ENCODE data around the gene CUEDC1. TPM values are rescaled to one million over a fixed set of nuclear protein-coding genes. Genes with fewer than 3 reads are reported as not detected.

The CUEDC1 gene
- total and polyA plus RNA-seq, 2 of the 13 experiments (the other 11 are each of a cell fraction or from before 2014, with no cell fraction given): 7.4 to 12.9 TPM

GRCh38 chr17:57879437-57880085 is 75.7 kb downstream of the CUEDC1 start (continued):
- TF ChIP-seq AHDC1 (CRISPR knock-in tag; IDR thresholded peaks at IDR 0.05; ENCODE audit: borderline replicate concordance) (0 out of 2 replicates have a peak, but pooled peaks have one; percentile 15), RBAK (CRISPR knock-in tag; IDR thresholded peaks at IDR 0.05) (no peak), MXD4 (CRISPR knock-in tag; IDR thresholded peaks at IDR 0.05) (0 out of 2 replicates have a peak, but pooled peaks have one; percentile 54), TGIF2 (CRISPR knock-in tag; IDR thresholded peaks at IDR 0.05) (peak; percentile 95), KDM5B (CRISPR knock-in tag; IDR thresholded peaks at IDR 0.05; ENCODE audit: borderline replicate concordance) (peak; percentile 54; the same call in 1 of the 2 replicates), NRL (CRISPR knock-in tag; IDR thresholded peaks at IDR 0.05; ENCODE audit: borderline replicate concordance) (no peak), ZNF557 (CRISPR knock-in tag; IDR thresholded peaks at IDR 0.05) (no peak), NR2F1 (CRISPR knock-in tag; IDR thresholded peaks at IDR 0.05) (peak; percentile 68 to 77; a peak in 3 of 4 replicates), CREB1 (IDR thresholded peaks at IDR 0.05) (no peak), CREB1 (CRISPR knock-in tag; IDR thresholded peaks at IDR 0.05) (peak; percentile 65), REPIN1 (CRISPR knock-in tag; IDR thresholded peaks at IDR 0.05; ENCODE audit: borderline replicate concordance, low read depth) (no peak), ARID5B (CRISPR knock-in tag; IDR thresholded peaks at IDR 0.05) (peak; percentile 63; the same call in 1 of the 2 replicates), ZNF136 (CRISPR knock-in tag; IDR thresholded peaks at IDR 0.05; ENCODE audit: low read depth) (peak; percentile 42), ZNF3 (CRISPR knock-in tag; IDR thresholded peaks at IDR 0.05) (no peak), SIX1 (CRISPR knock-in tag; IDR thresholded peaks at IDR 0.05; ENCODE audit: borderline replicate concordance) (peak; percentile 21; the same call in 1 of the 2 replicates)
- TF ChIP-seq, protein P1, sequence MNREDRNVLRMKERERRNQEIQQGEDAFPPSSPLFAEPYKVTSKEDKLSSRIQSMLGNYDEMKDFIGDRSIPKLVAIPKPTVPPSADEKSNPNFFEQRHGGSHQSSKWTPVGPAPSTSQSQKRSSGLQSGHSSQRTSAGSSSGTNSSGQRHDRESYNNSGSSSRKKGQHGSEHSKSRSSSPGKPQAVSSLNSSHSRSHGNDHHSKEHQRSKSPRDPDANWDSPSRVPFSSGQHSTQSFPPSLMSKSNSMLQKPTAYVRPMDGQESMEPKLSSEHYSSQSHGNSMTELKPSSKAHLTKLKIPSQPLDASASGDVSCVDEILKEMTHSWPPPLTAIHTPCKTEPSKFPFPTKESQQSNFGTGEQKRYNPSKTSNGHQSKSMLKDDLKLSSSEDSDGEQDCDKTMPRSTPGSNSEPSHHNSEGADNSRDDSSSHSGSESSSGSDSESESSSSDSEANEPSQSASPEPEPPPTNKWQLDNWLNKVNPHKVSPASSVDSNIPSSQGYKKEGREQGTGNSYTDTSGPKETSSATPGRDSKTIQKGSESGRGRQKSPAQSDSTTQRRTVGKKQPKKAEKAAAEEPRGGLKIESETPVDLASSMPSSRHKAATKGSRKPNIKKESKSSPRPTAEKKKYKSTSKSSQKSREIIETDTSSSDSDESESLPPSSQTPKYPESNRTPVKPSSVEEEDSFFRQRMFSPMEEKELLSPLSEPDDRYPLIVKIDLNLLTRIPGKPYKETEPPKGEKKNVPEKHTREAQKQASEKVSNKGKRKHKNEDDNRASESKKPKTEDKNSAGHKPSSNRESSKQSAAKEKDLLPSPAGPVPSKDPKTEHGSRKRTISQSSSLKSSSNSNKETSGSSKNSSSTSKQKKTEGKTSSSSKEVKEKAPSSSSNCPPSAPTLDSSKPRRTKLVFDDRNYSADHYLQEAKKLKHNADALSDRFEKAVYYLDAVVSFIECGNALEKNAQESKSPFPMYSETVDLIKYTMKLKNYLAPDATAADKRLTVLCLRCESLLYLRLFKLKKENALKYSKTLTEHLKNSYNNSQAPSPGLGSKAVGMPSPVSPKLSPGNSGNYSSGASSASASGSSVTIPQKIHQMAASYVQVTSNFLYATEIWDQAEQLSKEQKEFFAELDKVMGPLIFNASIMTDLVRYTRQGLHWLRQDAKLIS (CRISPR knock-in tag; IDR thresholded peaks at IDR 0.05): no peak; the same call in 1 of the 2 replicates

Measured in HepG2 (cell line).